VCaP (cell line): Measurements from ENCODE around the gene LARGE1.

Source experiments
- H3K27ac ChIP-seq: fragments of 450-650 bp; 2 replicates; pipeline ENCODE4 v1.5.1; 2017
- TF ChIP-seq, protein P1 (sequence below): fragments of 450-650 bp; conservative IDR thresholded peaks from 2 replicates; pipeline ENCODE4 v1.5.1; 2017; ENCODE audit warnings: mild to moderate bottlenecking, moderate library complexity

The LARGE1 gene

DNA sequence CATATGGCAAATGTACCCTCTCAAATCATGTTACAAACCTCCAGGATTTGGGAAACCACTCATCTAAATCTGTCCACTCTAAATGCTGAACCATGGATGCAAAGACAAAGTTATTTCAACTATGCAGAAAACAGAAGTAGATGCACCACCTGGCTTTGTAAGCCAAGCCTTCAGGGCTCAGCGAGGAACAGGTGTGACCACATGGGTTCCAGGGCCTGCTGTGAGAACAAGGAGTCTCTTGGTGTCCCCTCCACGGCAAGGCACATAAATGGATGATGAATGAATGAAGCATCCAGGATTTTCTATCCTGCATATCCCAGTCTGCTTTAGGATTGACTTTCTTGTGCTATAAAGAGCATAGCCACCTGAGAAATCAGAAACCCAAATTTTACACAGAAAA lies 284.5 kb downstream of the LARGE1 start:
- H3K27ac ChIP-seq: no peak overlapping the region
- TF ChIP-seq, protein P1, sequence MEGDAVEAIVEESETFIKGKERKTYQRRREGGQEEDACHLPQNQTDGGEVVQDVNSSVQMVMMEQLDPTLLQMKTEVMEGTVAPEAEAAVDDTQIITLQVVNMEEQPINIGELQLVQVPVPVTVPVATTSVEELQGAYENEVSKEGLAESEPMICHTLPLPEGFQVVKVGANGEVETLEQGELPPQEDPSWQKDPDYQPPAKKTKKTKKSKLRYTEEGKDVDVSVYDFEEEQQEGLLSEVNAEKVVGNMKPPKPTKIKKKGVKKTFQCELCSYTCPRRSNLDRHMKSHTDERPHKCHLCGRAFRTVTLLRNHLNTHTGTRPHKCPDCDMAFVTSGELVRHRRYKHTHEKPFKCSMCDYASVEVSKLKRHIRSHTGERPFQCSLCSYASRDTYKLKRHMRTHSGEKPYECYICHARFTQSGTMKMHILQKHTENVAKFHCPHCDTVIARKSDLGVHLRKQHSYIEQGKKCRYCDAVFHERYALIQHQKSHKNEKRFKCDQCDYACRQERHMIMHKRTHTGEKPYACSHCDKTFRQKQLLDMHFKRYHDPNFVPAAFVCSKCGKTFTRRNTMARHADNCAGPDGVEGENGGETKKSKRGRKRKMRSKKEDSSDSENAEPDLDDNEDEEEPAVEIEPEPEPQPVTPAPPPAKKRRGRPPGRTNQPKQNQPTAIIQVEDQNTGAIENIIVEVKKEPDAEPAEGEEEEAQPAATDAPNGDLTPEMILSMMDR: no peak

DNA sequence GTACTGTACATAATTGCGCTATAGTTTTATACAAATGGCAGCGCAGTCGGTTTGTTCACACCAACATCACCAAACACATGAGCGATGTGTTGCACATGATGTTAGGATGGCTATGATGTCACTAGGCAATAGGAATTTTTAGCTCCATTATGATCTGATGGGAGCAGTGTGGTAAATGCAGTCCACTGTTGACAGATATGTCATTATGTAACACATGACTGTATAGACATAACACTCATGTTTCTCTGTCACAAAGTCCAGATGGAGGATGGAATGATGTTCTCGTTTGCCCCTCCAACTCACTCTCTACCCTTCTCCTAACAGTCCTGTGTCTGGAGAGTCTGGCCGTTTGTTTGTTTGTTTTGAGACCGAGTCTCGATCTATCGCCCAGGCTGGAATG lies 288.5 kb downstream of the LARGE1 start:
- TF ChIP-seq, protein P1: no peak
- no peak overlapping the region for H3K27ac ChIP-seq

GRCh38 chr22:33625959-33626358 lies 294.3 kb downstream of the LARGE1 start:
- TF ChIP-seq, protein P1: no peak

DNA sequence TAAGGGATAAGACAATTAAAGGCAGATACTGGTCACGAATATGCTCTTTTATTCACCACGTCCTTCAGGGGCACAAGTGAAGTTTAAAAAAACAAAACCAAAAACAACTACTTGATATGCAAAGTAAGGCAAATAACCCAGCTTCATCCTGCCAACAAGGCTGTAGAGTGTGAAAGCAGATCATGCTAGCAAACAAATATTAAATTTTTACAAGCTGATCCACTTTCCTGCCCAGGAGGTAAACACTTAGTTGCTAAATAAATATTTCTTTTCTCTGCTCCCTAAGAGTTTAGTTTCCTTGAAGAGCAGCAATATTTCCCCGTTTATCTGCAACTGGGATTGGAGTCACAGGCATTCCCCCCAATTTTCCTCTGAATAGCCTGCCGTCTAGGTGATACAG lies 300.2 kb downstream of the LARGE1 start:
- no peak overlapping the region for H3K27ac ChIP-seq
- TF ChIP-seq, protein P1: no peak

More at GRCh38 chr22:33625959-33626358, 294.3 kb downstream of the LARGE1 start:
- H3K27ac ChIP-seq: no peak overlapping the region

- TF ChIP-seq, protein P1: no peak
- H3K27ac ChIP-seq: no peak overlapping the region
Measured at GRCh38 chr22:33606504-33606903, 313.8 kb downstream of the LARGE1 start.

GRCh38 chr22:33605666-33606065 lies 314.6 kb downstream of the LARGE1 start:
- TF ChIP-seq, protein P1: no peak
- no peak overlapping the region for H3K27ac ChIP-seq

- H3K27ac ChIP-seq: no peak overlapping the region
- TF ChIP-seq, protein P1: no peak
Measured at GRCh38 chr22:33605221-33605620, 315.1 kb downstream of the LARGE1 start.

DNA sequence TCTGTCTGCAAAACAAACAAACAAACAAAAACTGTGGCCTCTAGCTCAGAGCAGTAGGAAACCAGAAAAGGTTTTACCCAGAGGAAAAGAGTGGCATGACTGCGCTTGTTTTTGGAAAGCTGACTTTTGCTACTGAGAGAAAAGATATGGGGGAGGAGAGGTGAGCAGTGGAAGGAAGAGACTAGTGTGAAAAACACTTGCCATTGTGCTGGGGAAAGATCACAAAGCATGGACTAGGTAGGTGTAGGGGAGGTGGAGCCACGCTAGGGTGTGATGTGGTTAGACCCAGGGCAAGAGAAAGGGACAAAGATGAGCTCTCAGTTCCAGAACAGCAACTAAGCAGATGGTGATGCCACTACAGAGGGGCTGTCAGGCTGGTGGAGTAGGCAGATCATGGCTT lies 319.2 kb downstream of the LARGE1 start:
- TF ChIP-seq, protein P1: no peak
- no peak overlapping the region for H3K27ac ChIP-seq
